Suprapubic skin (tissue), 4 donors: ENCODE data around the gene NAA35.

ENCODE experiments used
- CTCF ChIP-seq, 2 donors: fragments of 200-600 bp in 1 of 2; fragments of 450-650 bp in 1 of 2; sonication (generic) in 1 of 2; IDR thresholded peaks; one replicate each; pipeline ENCODE4 v1.5.1; 2016 to 2019; ENCODE audit warnings: antibody characterized with exemption in 2 of 2, mild to moderate bottlenecking in 1 of 2, moderate library complexity in 1 of 2
- EP300 ChIP-seq: sonication (generic); formaldehyde crosslinking; IDR thresholded peaks from one replicate; pipeline ENCODE4 v1.6.1; 2017; ENCODE audit warnings: antibody characterized with exemption
- POLR2A ChIP-seq, 2 donors: fragments of 450-650 bp; IDR thresholded peaks; one replicate each; pipeline ENCODE4 v1.6.1; 2017; ENCODE audit warnings: antibody characterized with exemption in 2 of 2, mild to moderate bottlenecking in 2 of 2, moderate library complexity in 2 of 2
- POLR2AphosphoS5 ChIP-seq, 3 donors: sonication (generic); formaldehyde crosslinking; IDR thresholded peaks; one replicate each; pipeline ENCODE4 v1.6.1; 2017; ENCODE audit warnings: antibody characterized with exemption in 3 of 3

- no peak for TF ChIP-seq CTCF (IDR thresholded peaks at IDR 0.05)
- TF ChIP-seq EP300, result no peak
- no peak for TF ChIP-seq POLR2A (IDR thresholded peaks at IDR 0.05)
- no peak for TF ChIP-seq POLR2AphosphoS5 (IDR thresholded peaks at IDR 0.05)
These were observed 64.4 kb downstream of the NAA35 start for GRCh38 chr9:86005253-86005775.
